Measurements from ENCODE around the gene GPC3.

The GPC3 gene

GRCh38 chrX:133935076-133935475 is 50.3 kb downstream of the GPC3 start:
- TF ChIP-seq TAF1 (IDR thresholded peaks at IDR 0.05; ENCODE audit: borderline replicate concordance, low read depth, low read length) (no peak), POLR2A (IDR thresholded peaks at IDR 0.05; ENCODE audit: low read depth, low read length) (no peak), POLR2AphosphoS5 (IDR thresholded peaks at IDR 0.05; ENCODE audit: low read depth, low read length) (no peak)
- no peak for DNase-seq (ENCODE audit: insufficient read length)
- no peak for FAIRE-seq

- DNase-seq (ENCODE audit: insufficient read length) (no peak), FAIRE-seq (no peak)
- TF ChIP-seq TAF1 (IDR thresholded peaks at IDR 0.05; ENCODE audit: borderline replicate concordance, low read depth, low read length) (no peak), POLR2AphosphoS5 (IDR thresholded peaks at IDR 0.05; ENCODE audit: low read depth, low read length) (no peak), POLR2A (IDR thresholded peaks at IDR 0.05; ENCODE audit: low read depth, low read length) (no peak)
Measured at GRCh38 chrX:133933316-133933715, 52.1 kb downstream of the GPC3 start.

GRCh38 chrX:133929836-133930464 is 55.4 kb downstream of the GPC3 start:
- no peak for FAIRE-seq
- no peak for DNase-seq (ENCODE audit: insufficient read length)

GRCh38 chrX:133928365-133928764 is 57.0 kb downstream of the GPC3 start:
- TF ChIP-seq POLR2AphosphoS5 (IDR thresholded peaks at IDR 0.05; ENCODE audit: low read depth, low read length) (no peak), TAF1 (IDR thresholded peaks at IDR 0.05; ENCODE audit: borderline replicate concordance, low read depth, low read length) (no peak), POLR2A (IDR thresholded peaks at IDR 0.05; ENCODE audit: low read depth, low read length) (no peak)
- DNase-seq (ENCODE audit: insufficient read length) (no peak), FAIRE-seq (no peak)

More at GRCh38 chrX:133929836-133930464, 55.4 kb downstream of the GPC3 start:
- TF ChIP-seq TAF1 (IDR thresholded peaks at IDR 0.05; ENCODE audit: borderline replicate concordance, low read depth, low read length) (no peak), POLR2A (IDR thresholded peaks at IDR 0.05; ENCODE audit: low read depth, low read length) (no peak), POLR2AphosphoS5 (IDR thresholded peaks at IDR 0.05; ENCODE audit: low read depth, low read length) (no peak)

GRCh38 chrX:133926809-133927208 is 58.6 kb downstream of the GPC3 start:
- DNase-seq (ENCODE audit: insufficient read length) (no peak), FAIRE-seq (no peak)
- no peak for TF ChIP-seq TAF1 (IDR thresholded peaks at IDR 0.05; ENCODE audit: borderline replicate concordance, low read depth, low read length)
- no peak for TF ChIP-seq POLR2AphosphoS5 (IDR thresholded peaks at IDR 0.05; ENCODE audit: low read depth, low read length)
- TF ChIP-seq POLR2A (IDR thresholded peaks at IDR 0.05; ENCODE audit: low read depth, low read length): no peak

- FAIRE-seq (no peak), DNase-seq (ENCODE audit: insufficient read length) (no peak)
- no peak for TF ChIP-seq POLR2A (IDR thresholded peaks at IDR 0.05; ENCODE audit: low read depth, low read length)
- TF ChIP-seq TAF1 (IDR thresholded peaks at IDR 0.05; ENCODE audit: borderline replicate concordance, low read depth, low read length): no peak
- TF ChIP-seq POLR2AphosphoS5 (IDR thresholded peaks at IDR 0.05; ENCODE audit: low read depth, low read length): no peak
Measured at GRCh38 chrX:133926099-133926498, 59.3 kb downstream of the GPC3 start.

- DNase-seq (ENCODE audit: insufficient read length): no peak
- TF ChIP-seq POLR2A (IDR thresholded peaks at IDR 0.05; ENCODE audit: low read depth, low read length) (no peak), TAF1 (IDR thresholded peaks at IDR 0.05; ENCODE audit: borderline replicate concordance, low read depth, low read length) (no peak), POLR2AphosphoS5 (IDR thresholded peaks at IDR 0.05; ENCODE audit: low read depth, low read length) (no peak)
- no peak for FAIRE-seq
Measured at GRCh38 chrX:133924548-133924947, 60.8 kb downstream of the GPC3 start.

GRCh38 chrX:133923548-133923947 is 61.8 kb downstream of the GPC3 start:
- no peak for FAIRE-seq
- TF ChIP-seq TAF1 (IDR thresholded peaks at IDR 0.05; ENCODE audit: borderline replicate concordance, low read depth, low read length) (no peak), POLR2AphosphoS5 (IDR thresholded peaks at IDR 0.05; ENCODE audit: low read depth, low read length) (no peak), POLR2A (IDR thresholded peaks at IDR 0.05; ENCODE audit: low read depth, low read length) (no peak)

GRCh38 chrX:133923113-133923512 is 62.3 kb downstream of the GPC3 start:
- peak; percentile 80 for FAIRE-seq
- DNase-seq (ENCODE audit: insufficient read length): no peak
- TF ChIP-seq POLR2AphosphoS5 (IDR thresholded peaks at IDR 0.05; ENCODE audit: low read depth, low read length): no peak
- no peak for TF ChIP-seq TAF1 (IDR thresholded peaks at IDR 0.05; ENCODE audit: borderline replicate concordance, low read depth, low read length)
- no peak for TF ChIP-seq POLR2A (IDR thresholded peaks at IDR 0.05; ENCODE audit: low read depth, low read length)

More at GRCh38 chrX:133923548-133923947, 61.8 kb downstream of the GPC3 start:
- no peak for DNase-seq (ENCODE audit: insufficient read length)

GRCh38 chrX:133922390-133922771 is 63.0 kb downstream of the GPC3 start:
- FAIRE-seq (no peak), DNase-seq (ENCODE audit: insufficient read length) (no peak)
- TF ChIP-seq POLR2A (IDR thresholded peaks at IDR 0.05; ENCODE audit: low read depth, low read length): no peak
- TF ChIP-seq POLR2AphosphoS5 (IDR thresholded peaks at IDR 0.05; ENCODE audit: low read depth, low read length): no peak
- no peak for TF ChIP-seq TAF1 (IDR thresholded peaks at IDR 0.05; ENCODE audit: borderline replicate concordance, low read depth, low read length)

- peak; percentile 4 for DNase-seq (ENCODE audit: insufficient read length)
Measured at GRCh38 chrX:133921764-133922389, 63.5 kb downstream of the GPC3 start.

GRCh38 chrX:133921086-133921485 is 64.3 kb downstream of the GPC3 start:
- DNase-seq (ENCODE audit: insufficient read length) (no peak), FAIRE-seq (no peak)
- no peak for TF ChIP-seq POLR2A (IDR thresholded peaks at IDR 0.05; ENCODE audit: low read depth, low read length)
- TF ChIP-seq POLR2AphosphoS5 (IDR thresholded peaks at IDR 0.05; ENCODE audit: low read depth, low read length): no peak
- no peak for TF ChIP-seq TAF1 (IDR thresholded peaks at IDR 0.05; ENCODE audit: borderline replicate concordance, low read depth, low read length)

More at GRCh38 chrX:133921764-133922389, 63.5 kb downstream of the GPC3 start:
- no peak for TF ChIP-seq TAF1 (IDR thresholded peaks at IDR 0.05; ENCODE audit: borderline replicate concordance, low read depth, low read length)
- no peak for TF ChIP-seq POLR2AphosphoS5 (IDR thresholded peaks at IDR 0.05; ENCODE audit: low read depth, low read length)
- no peak for TF ChIP-seq POLR2A (IDR thresholded peaks at IDR 0.05; ENCODE audit: low read depth, low read length)
- FAIRE-seq: no peak
